Neural cell (in vitro differentiated cells): ENCODE data around the gene TMEM254.

ENCODE experiments used
- EP300 ChIP-seq: fragments of 450-650 bp; conservative IDR thresholded peaks from 2 replicates; pipeline ENCODE4 v1.6.1; 2014; ENCODE audit warnings: antibody characterized with exemption, mild to moderate bottlenecking, moderate library complexity; ENCODE audit not compliant: poor library complexity, severe bottlenecking
- EZH2 ChIP-seq: fragments of 200-600, 300-800 bp; shearing (Covaris generic), sonication (generic); IDR thresholded peaks from 2 replicates; pipeline ENCODE4 v1.6.1; 2014; ENCODE audit warnings: antibody characterized with exemption, low read length, borderline replicate concordance, mild to moderate bottlenecking; ENCODE audit not compliant: insufficient read depth, poor library complexity, severe bottlenecking
- MXI1 ChIP-seq: fragments of 450-650 bp; conservative IDR thresholded peaks from 2 replicates; pipeline ENCODE4 v1.6.1; 2014; ENCODE audit warnings: antibody characterized with exemption, mild to moderate bottlenecking; ENCODE audit not compliant: poor library complexity, severe bottlenecking
- POLR2AphosphoS5 ChIP-seq: IDR thresholded peaks from 2 replicates; pipeline ENCODE4 v1.6.1; 2012
- TF ChIP-seq, protein P1 (sequence below): fragments of 450-650 bp; IDR thresholded peaks from 2 replicates; pipeline ENCODE4 v1.5.1; 2014; ENCODE audit warnings: antibody characterized with exemption, mild to moderate bottlenecking, moderate library complexity; ENCODE audit not compliant: poor library complexity, severe bottlenecking

DNA sequence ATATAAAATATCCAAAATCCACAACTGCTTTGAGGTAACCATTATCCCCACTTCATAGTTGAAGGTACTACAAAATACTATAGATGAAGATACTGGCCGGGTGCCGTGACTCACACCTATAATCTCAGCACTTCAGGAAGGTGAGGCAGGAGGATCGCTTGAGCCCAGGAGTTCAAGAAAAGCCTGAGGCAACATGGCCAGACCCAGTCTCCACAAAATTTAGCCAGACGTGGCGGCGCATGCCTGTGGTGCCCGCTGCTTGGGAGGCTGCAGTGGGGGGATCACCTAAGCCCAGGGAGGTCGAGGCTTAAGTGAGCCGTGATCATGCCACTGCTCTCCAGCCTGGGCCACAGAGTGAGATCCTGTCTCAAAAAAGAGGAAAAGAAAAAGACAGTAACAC lies 21.7 kb downstream of the TMEM254 start:
- TF ChIP-seq, protein P1, sequence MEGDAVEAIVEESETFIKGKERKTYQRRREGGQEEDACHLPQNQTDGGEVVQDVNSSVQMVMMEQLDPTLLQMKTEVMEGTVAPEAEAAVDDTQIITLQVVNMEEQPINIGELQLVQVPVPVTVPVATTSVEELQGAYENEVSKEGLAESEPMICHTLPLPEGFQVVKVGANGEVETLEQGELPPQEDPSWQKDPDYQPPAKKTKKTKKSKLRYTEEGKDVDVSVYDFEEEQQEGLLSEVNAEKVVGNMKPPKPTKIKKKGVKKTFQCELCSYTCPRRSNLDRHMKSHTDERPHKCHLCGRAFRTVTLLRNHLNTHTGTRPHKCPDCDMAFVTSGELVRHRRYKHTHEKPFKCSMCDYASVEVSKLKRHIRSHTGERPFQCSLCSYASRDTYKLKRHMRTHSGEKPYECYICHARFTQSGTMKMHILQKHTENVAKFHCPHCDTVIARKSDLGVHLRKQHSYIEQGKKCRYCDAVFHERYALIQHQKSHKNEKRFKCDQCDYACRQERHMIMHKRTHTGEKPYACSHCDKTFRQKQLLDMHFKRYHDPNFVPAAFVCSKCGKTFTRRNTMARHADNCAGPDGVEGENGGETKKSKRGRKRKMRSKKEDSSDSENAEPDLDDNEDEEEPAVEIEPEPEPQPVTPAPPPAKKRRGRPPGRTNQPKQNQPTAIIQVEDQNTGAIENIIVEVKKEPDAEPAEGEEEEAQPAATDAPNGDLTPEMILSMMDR = no peak
- TF ChIP-seq EP300 (no peak), EZH2 (no peak), MXI1 (no peak), POLR2AphosphoS5 (no peak)
